NOMO-1 treated with DMSO at 0.1 percent for 48 hours (cell line): ENCODE measurements around the gene ZC4H2.
"Not testable (repeated sequence)": the region's sequence is repeated elsewhere in the genome, so short reads cannot be mapped to it uniquely, and the experiment has no call there.

Experiments
- DNase-seq: peaks from one replicate; lab custom pipeline; 2025; ENCODE audit not compliant: unreplicated experiment; lab: John Stamatoyannopoulos, UW

The ZC4H2 gene

DNA sequence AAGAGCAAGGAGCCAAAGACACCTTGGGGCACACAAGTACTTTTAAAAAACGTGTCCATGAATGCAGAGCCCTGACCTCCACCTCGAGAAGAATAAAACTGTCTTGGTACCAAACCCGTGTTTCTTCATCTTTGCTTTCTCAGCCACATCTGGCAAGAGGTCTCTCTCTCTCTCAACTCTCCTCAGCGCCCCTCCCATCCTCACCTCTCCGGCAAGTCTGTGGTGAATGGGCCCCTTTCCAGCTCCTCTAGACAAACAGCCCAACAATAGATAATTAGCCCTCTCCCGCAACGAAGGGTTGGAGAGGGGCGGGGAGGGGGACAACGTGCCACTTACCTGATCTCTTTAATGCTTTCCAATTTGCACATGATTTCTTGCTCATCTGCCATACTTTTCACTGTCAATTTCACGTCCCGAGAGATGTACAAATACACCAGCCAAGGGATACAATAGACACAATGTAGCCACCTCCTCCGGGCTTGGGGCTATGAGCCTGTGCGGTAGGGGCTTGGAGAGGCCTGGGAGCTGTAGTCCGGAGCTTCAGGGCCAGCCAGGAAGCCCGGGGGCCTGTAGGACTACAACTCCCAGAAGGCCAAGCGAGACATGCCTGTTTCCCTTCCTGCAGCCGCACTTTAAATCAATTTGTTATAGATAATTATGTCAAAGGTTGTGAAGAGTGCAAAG, at the start of gene ZC4H2:
TSS of gene ZC4H2 (minus strand) at position 462 of the 684 bp plus-strand sequence. CDS start at position 389, 73 bp downstream.
- no peak for DNase-seq

DNA sequence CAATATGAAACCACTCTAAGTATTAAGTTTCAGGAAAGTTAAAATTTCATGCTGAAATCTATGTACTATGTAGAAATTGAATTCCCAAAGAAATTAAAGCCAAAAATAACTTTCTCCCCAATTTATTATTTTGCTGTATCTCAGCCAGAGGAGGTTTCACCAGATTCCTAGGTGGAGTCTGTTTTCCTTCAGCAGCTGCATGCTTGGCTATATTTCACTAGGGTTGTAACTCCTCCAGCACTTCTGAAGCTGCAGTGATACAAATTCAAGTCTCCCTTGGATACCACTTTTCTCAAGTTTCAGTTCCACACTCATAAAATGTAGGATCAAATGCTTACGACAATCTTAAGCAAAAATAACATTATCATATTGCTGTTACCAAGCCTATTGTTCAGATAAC, 41.2 kb upstream of the ZC4H2 start:
- DNase-seq = no peak

DNA sequence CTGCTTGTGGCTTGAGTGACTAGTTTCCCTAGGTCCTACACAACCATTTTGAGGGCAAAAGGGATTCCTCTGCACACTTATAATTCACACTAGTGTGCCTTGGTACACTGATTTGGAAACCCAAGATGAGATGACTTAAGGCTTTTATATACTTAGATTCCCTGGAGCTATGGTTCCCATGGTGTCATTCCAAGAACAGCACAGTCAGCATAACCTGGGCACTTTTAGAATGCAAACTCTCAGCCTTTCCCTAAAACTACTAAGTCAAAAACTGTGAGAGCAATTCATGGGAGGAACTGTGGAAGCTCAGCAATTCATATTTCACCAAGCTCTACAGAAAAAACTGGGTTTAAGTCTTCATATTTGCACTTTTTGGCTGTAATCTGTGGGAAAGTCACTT, 38.0 kb upstream of the ZC4H2 start:
- no peak for DNase-seq

- DNase-seq = no peak
Observed at GRCh38 chrX:65009459-65009858, 33.2 kb upstream of the ZC4H2 start.

DNA sequence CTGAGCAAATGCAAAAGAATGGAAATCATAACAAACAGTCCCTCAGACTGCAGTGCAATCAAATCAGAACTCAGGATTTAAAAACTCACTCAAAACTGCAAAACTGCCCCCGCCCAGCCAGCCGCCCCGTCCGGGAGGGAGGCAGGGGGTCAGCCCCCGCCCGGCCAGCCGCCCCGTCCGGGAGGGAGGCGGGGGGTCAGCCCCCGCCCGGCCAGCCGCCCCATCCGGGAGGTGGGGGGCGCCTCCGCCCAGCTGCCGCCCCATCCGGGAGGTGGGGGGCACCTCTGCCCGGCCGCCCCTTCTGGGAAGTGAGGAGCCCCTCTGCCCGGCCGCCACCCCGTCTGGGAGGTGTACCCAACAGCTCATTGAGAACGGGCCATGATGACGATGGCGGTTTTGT, 26.0 kb upstream of the ZC4H2 start:
- DNase-seq = not testable (repeated sequence)

DNA sequence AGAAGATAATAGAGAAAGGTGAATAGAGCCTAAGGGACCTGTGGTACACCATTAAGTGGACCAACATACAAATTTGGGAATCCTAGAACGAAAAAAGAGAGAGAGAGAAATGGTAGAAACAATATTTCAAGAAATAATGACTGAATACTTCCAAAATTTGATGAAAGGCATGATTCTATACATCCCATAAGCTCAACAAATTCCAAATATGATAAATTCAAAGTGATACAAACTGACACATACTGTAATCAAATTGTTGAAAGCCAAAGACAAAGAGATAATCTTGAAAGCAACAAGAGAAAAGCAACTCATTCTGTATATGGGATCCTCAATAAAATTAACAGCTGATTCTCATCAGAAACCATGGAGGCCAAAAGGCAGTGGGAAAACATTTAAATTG, 20.6 kb upstream of the ZC4H2 start:
- no peak for DNase-seq

GRCh38 chrX:64994131-64994798, 18.0 kb upstream of the ZC4H2 start:
- no peak for DNase-seq

- no peak for DNase-seq
Observed at GRCh38 chrX:64977830-64978229, 1.6 kb upstream of the ZC4H2 start.

GRCh38 chrX:64977051-64977450, 801 bp upstream of the ZC4H2 start:
- no peak for DNase-seq

- DNase-seq = no peak
Observed at GRCh38 chrX:64976673-64977040, 407 bp upstream of the ZC4H2 start.

DNA sequence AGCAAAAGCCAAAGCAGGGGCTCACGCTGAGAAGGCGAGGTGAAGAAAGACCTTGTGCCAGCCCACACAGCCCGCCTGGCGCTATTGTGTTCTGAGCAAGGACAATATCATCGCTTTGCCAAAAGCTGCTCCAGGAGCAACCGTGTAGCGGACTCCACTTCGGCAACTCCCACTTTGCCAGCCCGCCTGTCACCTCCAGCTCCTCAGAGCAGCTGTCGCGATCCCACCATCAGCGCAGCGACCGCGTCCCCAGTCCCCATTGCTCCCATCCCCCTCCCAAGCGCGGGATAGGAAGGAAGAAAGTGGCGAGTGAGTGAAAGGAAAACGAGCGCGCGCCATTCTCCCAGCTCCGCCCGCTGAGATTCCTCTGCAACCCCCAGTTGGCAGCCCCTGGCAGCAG, 759 bp downstream of the ZC4H2 start:
- DNase-seq = no peak

- no peak for DNase-seq
Observed at GRCh38 chrX:64925480-64925879, 50.8 kb downstream of the ZC4H2 start.

GRCh38 chrX:64908121-64908520, 68.1 kb downstream of the ZC4H2 start:
- no peak for DNase-seq

DNA sequence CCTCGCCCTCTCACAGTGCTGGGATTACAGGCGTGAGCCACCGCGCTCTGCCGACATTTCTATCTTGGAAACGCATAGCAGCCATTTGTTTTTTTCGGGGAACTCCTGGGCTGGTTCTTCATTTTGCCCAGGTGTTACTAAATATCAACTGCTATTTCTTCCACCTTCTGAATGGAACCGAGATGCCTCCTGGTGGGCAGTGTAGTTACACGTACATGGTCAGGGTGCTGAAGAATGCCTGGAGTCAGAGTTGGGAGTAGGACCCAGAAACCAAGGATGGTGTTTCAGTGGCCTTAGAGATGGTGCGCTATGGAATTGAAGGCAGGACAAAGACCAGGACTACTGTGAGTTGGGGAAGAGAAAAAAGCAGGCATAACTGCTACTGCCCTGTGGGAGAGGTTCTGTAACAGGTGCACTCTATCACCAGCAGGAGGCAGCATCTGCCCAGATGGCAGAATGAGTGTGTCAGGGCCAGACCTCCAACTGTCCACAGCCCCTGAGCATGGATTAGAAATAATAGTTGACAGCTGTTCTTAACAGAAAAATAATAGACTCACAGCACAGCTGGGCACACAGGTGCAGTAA, 81.7 kb downstream of the ZC4H2 start:
- peak; percentile 20 for DNase-seq

GRCh38 chrX:64885850-64886249, 90.4 kb downstream of the ZC4H2 start:
- DNase-seq = no peak

DNA sequence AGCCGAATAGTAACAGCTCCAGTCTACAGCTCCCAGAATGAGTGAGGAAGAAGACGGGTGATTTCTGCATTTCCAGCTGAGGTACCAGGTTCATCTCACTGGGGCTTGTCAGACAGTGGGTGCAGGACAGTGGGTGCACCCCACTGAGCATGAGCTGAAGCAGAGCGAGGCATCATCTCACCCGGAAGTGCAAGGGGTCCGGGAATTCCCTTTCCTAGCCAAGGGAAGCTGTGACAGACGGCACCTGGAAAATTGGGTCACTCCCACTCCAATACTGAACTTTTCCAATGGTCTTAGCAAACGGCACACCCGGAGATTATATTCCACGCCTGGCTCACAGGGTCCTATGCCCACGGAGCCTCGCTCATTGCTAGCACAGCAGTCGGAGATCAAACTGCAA, 97.5 kb downstream of the ZC4H2 start:
- not testable (repeated sequence) for DNase-seq

GRCh38 chrX:64867217-64867616, 109.0 kb downstream of the ZC4H2 start:
- DNase-seq = no peak
